Erythroblast (primary cell): Measurements from ENCODE around the gene KIF19.
A peak's percentile ranks its signal among the peaks of the same experiment; 100 is the strongest.
"Not testable (repeated sequence)": the region's sequence is repeated elsewhere in the genome, so short reads cannot be mapped to it uniquely, and the experiment has no call there.

Source experiments
- DNase-seq, 2 experiments: peaks; one replicate each; lab custom pipeline; 2025; lab: John Stamatoyannopoulos, UW
- GATA1 ChIP-seq: IDR thresholded peaks from 2 replicates; pipeline ENCODE4 v1.6.1; 2011; ENCODE audit warnings: low read depth, mild to moderate bottlenecking, control low read depth, low read length, moderate library complexity
- POLR2A ChIP-seq: IDR thresholded peaks from 2 replicates; pipeline ENCODE4 v1.6.1; 2011; ENCODE audit warnings: mild to moderate bottlenecking, low read length

Gene KIF19, protein sequence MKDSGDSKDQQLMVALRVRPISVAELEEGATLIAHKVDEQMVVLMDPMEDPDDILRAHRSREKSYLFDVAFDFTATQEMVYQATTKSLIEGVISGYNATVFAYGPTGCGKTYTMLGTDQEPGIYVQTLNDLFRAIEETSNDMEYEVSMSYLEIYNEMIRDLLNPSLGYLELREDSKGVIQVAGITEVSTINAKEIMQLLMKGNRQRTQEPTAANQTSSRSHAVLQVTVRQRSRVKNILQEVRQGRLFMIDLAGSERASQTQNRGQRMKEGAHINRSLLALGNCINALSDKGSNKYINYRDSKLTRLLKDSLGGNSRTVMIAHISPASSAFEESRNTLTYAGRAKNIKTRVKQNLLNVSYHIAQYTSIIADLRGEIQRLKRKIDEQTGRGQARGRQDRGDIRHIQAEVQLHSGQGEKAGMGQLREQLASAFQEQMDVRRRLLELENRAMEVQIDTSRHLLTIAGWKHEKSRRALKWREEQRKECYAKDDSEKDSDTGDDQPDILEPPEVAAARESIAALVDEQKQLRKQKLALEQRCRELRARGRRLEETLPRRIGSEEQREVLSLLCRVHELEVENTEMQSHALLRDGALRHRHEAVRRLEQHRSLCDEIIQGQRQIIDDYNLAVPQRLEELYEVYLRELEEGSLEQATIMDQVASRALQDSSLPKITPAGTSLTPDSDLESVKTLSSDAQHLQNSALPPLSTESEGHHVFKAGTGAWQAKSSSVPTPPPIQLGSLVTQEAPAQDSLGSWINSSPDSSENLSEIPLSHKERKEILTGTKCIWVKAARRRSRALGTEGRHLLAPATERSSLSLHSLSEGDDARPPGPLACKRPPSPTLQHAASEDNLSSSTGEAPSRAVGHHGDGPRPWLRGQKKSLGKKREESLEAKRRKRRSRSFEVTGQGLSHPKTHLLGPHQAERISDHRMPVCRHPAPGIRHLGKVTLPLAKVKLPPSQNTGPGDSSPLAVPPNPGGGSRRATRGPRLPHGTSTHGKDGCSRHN

DNA sequence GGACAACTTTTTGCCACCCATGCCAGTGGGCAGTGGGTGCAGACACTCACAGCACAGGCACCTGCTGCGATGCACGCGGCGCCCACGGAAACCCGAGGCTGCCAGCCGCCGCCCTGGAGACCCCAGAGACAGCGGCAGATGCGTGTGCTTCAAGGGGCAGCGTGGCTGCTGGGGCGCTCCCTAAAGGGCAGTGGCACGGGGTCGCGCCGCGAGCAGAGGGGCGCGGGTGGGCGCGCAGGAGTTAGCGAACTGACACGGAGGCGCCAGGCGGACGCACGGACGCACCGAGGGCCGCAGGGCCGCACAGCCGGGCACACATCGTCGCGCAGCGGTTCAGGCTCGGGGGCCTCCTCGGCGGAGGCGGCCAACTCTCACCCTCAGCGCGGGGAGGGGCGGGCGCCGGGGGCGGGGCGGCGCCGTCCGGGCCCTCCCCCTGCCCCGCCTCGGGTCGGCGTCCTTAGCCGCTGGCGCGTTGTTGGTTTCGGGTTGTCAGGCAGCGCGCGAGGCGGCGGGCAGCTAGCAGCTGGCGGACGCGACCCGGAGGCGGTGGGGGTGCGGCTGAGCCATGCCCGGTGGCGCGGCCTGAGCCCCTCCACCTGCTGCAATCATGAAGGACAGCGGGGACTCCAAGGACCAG is at the start of gene KIF19:
KIF19 (plus strand) TSS at position 484 of the 637 bp plus-strand sequence; CDS start at position 608, 124 bp downstream.
- DNase-seq: peak; percentile 29 to 39

DNA sequence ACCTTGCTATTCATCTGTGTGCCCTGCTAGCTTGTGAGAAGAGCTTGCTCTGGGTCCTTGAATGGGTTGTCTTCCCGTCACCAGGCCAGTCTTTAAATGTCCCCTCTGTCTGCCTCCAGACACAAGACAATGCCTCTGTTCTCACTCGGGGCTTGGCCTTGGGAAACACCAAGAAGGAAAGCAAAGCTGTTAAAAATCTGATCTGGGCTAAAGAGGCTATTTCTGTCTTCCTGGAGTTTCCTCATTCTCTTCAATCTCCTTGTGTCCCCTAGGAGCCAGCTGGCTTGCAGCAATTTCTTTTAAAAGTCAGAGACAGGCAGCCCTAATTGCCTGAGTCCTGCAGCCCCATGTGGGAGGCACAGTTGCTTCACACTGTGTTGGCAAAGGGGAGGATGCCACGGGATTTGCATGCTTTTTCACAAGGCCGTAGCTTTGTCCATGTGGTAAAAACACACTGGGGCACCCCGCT is 49.5 kb upstream of the KIF19 start:
- DNase-seq: no peak
- TF ChIP-seq GATA1: no peak
- no peak for TF ChIP-seq POLR2A

More for the DNA sequence above, at the start of gene KIF19:
- TF ChIP-seq POLR2A: no peak
- TF ChIP-seq GATA1: no peak

DNA sequence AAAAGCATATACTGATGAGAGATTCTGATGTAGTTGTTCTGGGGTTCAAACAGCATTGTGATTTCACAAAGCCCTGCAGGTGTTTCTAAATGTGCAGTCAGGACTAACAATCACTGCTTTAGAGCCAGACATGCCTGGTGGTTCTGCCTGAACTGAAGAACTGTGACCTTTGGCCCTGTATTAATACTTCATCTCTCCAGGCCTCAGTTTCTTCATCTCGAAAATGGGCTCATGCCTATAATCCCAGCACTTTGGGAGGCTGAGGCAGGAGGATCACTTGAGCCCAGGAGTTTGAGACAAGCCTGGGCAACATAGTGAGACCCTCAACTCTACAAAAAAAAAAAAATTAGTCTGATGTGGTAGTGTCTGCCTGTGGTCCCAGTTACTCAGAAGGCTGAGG is 48.1 kb upstream of the KIF19 start:
- TF ChIP-seq GATA1 (no peak), POLR2A (no peak)

DNA sequence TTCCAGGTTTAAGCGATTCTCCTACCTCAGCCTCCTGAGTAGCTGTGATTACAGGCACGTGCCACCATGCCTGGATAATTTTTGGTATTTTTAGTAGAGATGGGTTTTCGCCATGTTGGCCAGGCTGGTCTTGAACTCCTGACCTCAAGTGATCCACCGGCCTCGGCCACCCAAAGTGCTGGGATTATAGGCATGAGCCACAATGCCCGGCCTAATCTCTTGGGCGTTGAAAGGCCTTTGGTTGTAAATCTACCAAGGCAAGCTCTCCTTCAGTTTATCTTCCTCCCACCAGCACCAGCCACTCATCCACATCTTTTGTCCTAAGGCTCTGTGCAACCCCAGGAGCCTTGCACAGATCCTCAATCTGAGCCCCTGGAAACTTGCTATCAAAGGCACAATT is 46.4 kb upstream of the KIF19 start:
- not testable (repeated sequence) for DNase-seq

More for the DNA sequence above, 48.1 kb upstream of the KIF19 start:
- DNase-seq: no peak

DNA sequence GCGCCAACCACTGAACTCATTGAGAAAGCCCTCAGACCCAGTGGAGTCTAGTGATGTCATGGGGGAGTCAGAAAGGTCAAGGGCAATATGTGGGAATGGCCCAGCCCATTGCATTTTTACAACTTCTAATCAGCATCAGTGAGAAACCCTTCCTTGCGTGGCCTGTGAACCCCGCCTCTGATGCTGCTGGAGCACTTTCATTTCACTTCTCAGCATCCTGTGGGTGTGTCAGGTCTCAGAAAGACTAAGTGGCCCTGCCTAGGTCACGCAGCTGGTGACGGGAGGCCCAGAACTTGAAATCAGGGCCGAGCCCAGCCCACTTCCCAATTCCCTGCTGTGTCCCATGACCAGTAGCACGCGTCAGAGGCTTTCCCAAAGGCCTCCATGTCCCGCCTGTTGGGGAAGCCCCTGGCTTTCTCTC is 45.9 kb upstream of the KIF19 start:
- DNase-seq: peak; percentile 15 to 57
- TF ChIP-seq POLR2A (no peak), GATA1 (no peak)

DNA sequence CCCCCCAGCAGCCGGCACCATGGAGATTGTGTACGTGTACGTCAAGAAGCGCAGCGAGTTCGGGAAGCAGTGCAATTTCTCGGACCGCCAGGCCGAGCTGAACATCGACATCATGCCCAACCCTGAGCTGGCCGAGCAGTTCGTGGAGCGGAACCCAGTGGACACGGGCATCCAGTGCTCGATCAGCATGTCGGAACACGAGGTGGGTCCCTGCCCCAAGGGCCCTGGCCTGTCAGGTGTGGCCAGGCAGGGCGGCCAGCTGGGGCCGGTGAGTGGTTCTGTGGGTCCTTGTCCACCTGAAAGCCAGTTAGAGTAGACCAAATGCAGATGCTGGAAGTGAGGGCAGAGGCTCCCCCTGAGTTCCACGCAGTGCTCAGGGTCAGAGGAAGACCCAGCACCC is 44.2 kb upstream of the KIF19 start:
- no peak for DNase-seq
- TF ChIP-seq GATA1 (no peak), POLR2A (no peak)

DNA sequence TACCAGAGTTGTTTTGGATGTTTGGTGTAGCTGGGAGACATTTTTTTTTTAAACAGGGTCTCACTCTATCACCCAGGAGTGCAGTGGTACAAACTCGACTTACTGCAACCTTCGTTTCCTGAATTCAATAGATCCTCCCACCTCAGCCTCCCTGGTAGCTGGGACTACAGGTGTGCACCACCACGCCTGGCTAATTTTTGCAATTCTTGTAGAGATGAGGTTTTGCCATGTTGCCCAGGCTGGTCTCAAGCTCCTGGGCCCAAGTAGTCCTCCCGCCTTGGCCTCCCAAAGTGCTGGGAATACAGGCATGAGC is 43.8 kb upstream of the KIF19 start:
- DNase-seq: not testable (repeated sequence)

DNA sequence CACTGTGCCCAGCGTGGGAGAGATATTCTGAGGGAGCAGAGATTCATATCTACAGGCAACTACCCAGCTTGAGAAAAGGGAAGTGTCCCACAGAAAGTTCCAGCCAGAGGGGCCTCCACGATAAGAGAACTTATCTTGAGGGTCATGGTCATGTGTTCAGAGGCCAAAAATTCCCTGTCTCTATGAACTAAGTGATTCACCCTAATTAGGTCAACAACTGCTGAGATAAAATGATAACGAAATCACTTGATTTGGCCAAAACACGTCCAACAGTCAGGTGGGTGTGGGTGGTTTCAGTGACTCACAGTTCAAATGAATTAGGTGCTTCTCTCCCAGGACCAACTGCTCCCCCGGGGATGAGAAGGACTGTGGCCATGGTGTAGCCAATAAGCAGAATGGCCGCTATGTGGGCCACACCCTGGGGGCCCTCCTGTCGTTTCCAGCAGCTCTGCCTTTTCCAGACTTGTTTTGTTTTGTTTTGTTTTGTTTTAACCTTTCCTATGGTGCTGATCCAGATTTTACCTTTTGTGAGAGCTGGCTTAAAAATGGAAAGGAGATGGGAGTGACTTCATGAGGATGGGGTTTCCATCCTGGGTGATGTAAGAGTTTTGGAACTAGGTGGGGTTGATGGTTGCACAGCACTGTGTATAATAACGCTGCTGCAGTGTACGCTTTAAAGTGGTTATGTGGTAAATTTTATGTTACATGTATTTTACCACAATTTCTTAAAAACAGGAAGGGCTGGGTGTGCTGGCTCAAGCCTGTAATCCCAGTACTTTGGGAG is 43.2 kb upstream of the KIF19 start:
- DNase-seq: peak; percentile 84 to 87
- TF ChIP-seq GATA1 (no peak), POLR2A (no peak)

DNA sequence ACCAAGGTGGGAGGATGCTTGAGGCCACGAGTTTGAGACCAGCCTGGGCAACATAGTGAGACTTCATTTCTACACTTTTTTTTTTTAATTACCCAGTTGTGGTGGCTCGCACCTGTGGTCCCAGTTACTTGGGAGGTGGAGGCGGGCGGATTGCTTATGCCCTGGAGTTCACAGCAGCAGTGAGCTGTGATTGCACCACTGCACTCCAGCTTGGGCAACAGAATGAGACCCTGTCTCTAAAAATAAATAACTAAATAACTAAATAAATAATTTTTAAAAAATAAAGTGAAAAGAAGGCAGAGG is 42.7 kb upstream of the KIF19 start:
- DNase-seq: no peak
- no peak for TF ChIP-seq POLR2A
- no peak for TF ChIP-seq GATA1

DNA sequence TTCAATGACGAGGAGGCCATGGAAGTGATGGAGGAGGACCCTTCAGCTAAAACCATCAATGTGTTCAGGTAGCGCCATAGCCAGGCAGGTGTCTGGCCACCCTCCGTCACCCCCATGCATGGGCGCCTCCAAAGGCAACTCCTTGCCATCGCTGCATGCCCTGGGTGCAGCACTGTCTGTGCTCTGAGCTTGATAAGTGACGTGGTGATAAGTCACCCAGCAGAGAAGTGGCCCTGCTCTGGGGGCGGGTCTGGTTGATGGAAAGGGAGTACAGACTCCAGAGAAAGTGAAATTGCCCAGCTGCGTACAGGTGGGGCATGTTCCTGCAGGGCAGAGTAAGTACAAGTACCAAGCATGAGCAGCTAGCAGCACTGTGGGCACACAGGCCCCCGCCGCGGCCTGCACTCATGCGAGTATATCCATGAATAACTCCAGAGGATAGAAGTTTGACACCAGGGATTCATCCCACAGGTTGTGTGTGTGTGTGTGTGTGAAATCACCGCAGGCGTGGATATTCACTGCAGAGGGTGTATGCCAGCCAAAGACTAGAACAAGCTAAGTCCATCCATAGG is 38.9 kb upstream of the KIF19 start:
- peak; percentile 87 to 88 for DNase-seq

DNA sequence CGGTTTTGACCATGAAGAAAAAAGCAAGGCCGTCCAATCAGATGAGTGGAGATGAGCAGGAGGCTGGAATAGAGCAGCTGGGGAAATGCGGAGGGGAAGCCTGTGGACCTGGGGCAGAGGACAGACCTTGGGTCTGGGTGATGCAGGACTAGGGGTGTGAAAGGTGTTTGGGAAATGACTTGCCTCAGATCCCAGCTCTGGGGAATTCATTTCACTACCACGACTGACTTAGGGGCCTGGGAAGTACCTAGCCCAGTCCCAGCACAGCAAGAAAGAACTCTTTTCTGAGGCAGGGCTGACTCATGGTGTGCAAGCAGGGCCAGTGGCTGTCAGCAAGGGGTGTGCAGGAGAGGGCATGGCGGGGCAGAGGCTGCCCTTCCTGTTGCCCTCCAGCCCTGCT is 37.2 kb upstream of the KIF19 start:
- TF ChIP-seq POLR2A (no peak), GATA1 (no peak)
- DNase-seq: peak; percentile 21 to 52

More for the DNA sequence above, 38.9 kb upstream of the KIF19 start:
- TF ChIP-seq GATA1 (no peak), POLR2A (no peak)

DNA sequence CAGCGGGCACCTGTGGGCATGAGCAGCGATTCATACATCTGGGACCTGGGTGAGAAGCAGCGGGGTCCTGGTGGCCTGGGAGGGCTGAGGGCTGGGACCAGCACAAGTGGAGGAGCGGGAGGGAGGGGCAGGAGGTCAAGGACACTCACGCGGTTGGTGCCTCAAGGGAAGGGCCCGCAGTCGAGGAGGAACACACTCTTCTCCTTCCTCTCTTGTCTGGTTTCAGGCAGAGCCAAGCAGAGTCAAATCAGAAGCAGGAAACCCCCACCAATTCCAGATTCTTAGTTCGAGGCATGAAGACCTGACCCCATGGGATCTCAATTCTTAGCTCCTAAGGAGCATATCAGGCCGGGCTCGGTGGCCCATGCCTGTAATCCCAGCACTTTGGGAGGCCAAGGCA is 36.3 kb upstream of the KIF19 start:
- no peak for DNase-seq

DNA sequence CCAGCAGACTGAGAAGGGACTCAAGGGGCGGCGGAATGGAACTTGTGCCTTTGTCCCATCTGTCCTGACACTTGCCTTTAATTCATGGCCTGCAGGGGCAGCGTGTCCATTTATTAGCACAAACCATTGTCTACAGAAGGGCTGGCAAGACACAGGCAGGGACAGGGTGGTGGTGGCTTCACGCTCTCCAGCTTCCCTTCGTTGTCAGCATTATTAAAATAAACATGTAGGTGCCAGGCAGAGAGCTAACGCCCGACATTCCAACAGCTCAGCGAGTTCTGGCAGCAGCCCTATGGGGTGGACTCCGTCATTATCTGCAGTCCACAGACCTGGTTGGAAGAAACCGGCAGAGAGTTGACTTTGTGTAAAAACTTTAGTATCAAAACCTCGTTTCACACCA is 35.7 kb upstream of the KIF19 start:
- no peak for TF ChIP-seq GATA1
- no peak for TF ChIP-seq POLR2A
- peak; percentile 80 for DNase-seq

More for the DNA sequence above, 36.3 kb upstream of the KIF19 start:
- TF ChIP-seq GATA1 (no peak), POLR2A (no peak)
